NCI-H345 treated with DMSO at 0.1 percent for 48 hours (cell line): ENCODE measurements around the gene GID8.
"Not testable (repeated sequence)": the region's sequence is repeated elsewhere in the genome, so short reads cannot be mapped to it uniquely, and the experiment has no call there.

ENCODE experiments used
- DNase-seq: peaks from one replicate; lab custom pipeline; 2025; ENCODE audit not compliant: unreplicated experiment; lab: John Stamatoyannopoulos, UW

Gene GID8

GRCh38 chr20:62921119-62921687 lies 16.7 kb upstream of the GID8 start:
- DNase-seq: peak; percentile 34

- no peak for DNase-seq
Observed at GRCh38 chr20:62922451-62922921, 15.5 kb upstream of the GID8 start.

GRCh38 chr20:62923059-62923668 lies 14.8 kb upstream of the GID8 start:
- DNase-seq: not testable (repeated sequence)

- no peak for DNase-seq
Observed at GRCh38 chr20:62923669-62924441, 14.1 kb upstream of the GID8 start.

- no peak for DNase-seq
Observed at GRCh38 chr20:62924442-62925075, 13.4 kb upstream of the GID8 start.

GRCh38 chr20:62925076-62925419 lies 12.9 kb upstream of the GID8 start:
- DNase-seq: no peak

- no peak for DNase-seq
Observed at GRCh38 chr20:62925420-62926228, 12.3 kb upstream of the GID8 start.

GRCh38 chr20:62926229-62927127 lies 11.5 kb upstream of the GID8 start, which contains the start of gene DIDO1:
Gene DIDO1 (minus strand): TSS chr20:62926505.
- DNase-seq: peak; percentile 82

GRCh38 chr20:62927128-62927705 lies 10.7 kb upstream of the GID8 start:
- no peak for DNase-seq

GRCh38 chr20:62928246-62928939 lies 9.6 kb upstream of the GID8 start:
- DNase-seq: no peak

GRCh38 chr20:62929051-62929538 lies 8.9 kb upstream of the GID8 start:
- DNase-seq: no peak

GRCh38 chr20:62931464-62931863 lies 6.5 kb upstream of the GID8 start:
- no peak for DNase-seq

- no peak for DNase-seq
Observed at GRCh38 chr20:62933966-62934365, 4.0 kb upstream of the GID8 start.

- DNase-seq: no peak
Observed at GRCh38 chr20:62935204-62935967, 2.6 kb upstream of the GID8 start.

GRCh38 chr20:62935968-62936585 lies 1.9 kb upstream of the GID8 start:
- no peak for DNase-seq

- DNase-seq: peak; percentile 94
Observed at GRCh38 chr20:62937268-62938104, 461 bp upstream of the GID8 start.

GRCh38 chr20:62940875-62941274 lies 2.9 kb downstream of the GID8 start:
- no peak for DNase-seq
